Measurements from ENCODE around the gene USP9Y. TPM values are rescaled to one million over a fixed set of nuclear protein-coding genes. Genes with fewer than 3 reads are reported as not detected.

The USP9Y gene
- total RNA-seq, 1 experiment from 2014 or later, result not detected

DNA sequence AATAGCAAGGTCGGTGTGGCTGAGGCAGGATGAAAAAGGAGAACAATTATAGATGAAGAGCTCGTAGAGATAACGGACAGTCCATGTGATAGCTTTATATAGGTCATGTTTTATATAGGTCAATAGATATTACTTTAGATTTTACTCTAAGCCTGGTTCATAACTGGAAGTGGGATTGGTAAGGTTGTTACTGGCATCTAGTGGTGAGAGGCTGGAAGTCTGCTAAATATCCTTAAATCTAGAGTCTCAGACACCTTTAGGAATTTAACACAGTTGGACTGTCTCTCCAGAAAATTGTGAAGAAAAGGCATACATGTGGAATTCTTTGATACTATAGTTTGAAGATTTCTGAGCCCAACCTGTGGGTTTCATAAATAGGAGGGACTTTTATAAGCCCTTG, 108.0 kb downstream of the USP9Y start:
- intact Hi-C loops (cut with micrococcal nuclease), result no loop called here
- no peaks in the 10 kb centered on the region for H3K27me3 Mint-ChIP-seq (ENCODE audit: insufficient read depth, unreplicated experiment)
- no peak for DNase-seq (ENCODE audit: unreplicated experiment)
- BruUV-seq (replicated peaks), result no TSS peak
- ChIA-PET CTCF (no interaction called here), POLR2A (no interaction called here)
- no peaks in the 10 kb centered on the region for H3K36me3 Mint-ChIP-seq (ENCODE audit: insufficient read depth, unreplicated experiment)
- no peak overlapping the region for H3K27ac Mint-ChIP-seq (ENCODE audit: low read depth, unreplicated experiment)
- TF ChIP-seq, protein P1, sequence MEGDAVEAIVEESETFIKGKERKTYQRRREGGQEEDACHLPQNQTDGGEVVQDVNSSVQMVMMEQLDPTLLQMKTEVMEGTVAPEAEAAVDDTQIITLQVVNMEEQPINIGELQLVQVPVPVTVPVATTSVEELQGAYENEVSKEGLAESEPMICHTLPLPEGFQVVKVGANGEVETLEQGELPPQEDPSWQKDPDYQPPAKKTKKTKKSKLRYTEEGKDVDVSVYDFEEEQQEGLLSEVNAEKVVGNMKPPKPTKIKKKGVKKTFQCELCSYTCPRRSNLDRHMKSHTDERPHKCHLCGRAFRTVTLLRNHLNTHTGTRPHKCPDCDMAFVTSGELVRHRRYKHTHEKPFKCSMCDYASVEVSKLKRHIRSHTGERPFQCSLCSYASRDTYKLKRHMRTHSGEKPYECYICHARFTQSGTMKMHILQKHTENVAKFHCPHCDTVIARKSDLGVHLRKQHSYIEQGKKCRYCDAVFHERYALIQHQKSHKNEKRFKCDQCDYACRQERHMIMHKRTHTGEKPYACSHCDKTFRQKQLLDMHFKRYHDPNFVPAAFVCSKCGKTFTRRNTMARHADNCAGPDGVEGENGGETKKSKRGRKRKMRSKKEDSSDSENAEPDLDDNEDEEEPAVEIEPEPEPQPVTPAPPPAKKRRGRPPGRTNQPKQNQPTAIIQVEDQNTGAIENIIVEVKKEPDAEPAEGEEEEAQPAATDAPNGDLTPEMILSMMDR (IDR thresholded peaks at IDR 0.05; ENCODE audit: unreplicated experiment), result no peak
- no peaks in the 10 kb centered on the region for H3K4me1 Mint-ChIP-seq (ENCODE audit: insufficient read depth, unreplicated experiment)
- H3K4me3 Mint-ChIP-seq (ENCODE audit: unreplicated experiment), result no peak overlapping the region
- H3K9me3 Mint-ChIP-seq (ENCODE audit: unreplicated experiment), result no peaks in the 10 kb centered on the region

DNA sequence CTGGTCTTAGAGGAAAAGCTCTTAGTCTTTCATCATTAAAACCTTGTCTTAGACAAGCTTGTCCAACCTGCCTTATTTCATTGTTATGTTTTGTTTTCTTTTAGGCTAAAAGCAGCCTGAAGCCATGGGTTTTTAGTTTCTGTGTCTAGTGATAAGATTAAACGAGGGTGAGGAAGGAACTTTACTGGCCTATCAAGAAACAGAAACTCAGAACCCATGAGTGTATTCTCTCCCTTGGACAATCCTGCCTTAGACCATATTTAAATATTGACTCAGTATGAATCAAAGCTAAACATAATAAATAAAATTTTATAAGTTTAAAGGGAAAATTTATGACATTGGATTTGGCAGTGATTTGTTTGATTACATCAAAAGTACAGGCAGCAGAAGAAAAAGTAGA, 122.4 kb downstream of the USP9Y start:
- H3K27me3 Mint-ChIP-seq (ENCODE audit: insufficient read depth, unreplicated experiment), result no peaks in the 10 kb centered on the region
- POLR2A ChIA-PET, result no interaction called here
- CTCF ChIA-PET, result no interaction called here
- intact Hi-C loops (cut with micrococcal nuclease), result no loop called here
- no peak overlapping the region for H3K27ac Mint-ChIP-seq (ENCODE audit: low read depth, unreplicated experiment)
- TF ChIP-seq, protein P1 (IDR thresholded peaks at IDR 0.05; ENCODE audit: unreplicated experiment), result no peak
- H3K9me3 Mint-ChIP-seq (ENCODE audit: unreplicated experiment), result no peaks in the 10 kb centered on the region
- no peaks in the 10 kb centered on the region for H3K4me1 Mint-ChIP-seq (ENCODE audit: insufficient read depth, unreplicated experiment)
- no TSS peak for BruUV-seq (replicated peaks)
- no peaks in the 10 kb centered on the region for H3K36me3 Mint-ChIP-seq (ENCODE audit: insufficient read depth, unreplicated experiment)
- no peak for DNase-seq (ENCODE audit: unreplicated experiment)
- no peak overlapping the region for H3K4me3 Mint-ChIP-seq (ENCODE audit: unreplicated experiment)

DNA sequence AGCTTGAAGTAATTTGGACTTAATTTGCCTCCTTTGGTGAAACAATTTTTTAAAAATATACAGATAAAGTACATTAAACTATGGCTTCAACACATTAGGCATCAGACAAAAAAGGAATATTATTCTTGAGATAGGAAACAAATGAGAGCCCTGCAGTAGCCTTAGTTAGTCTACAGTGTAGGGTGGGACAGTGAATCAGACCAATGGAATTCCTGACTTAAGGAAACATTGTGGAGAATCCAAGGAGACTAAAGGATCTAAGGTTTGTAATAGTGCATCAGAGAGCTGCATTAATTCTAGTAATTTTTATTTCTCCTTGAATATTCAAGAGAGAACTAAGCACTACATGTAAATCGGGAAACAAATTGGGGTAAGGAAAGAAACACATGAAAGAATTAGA, 125.8 kb downstream of the USP9Y start:
- no TSS peak for BruUV-seq (replicated peaks)
- ChIA-PET POLR2A (no interaction called here), CTCF (no interaction called here)
- no peak for DNase-seq (ENCODE audit: unreplicated experiment)
- intact Hi-C loops (cut with micrococcal nuclease), result no loop called here
- Mint-ChIP-seq H3K36me3 (ENCODE audit: insufficient read depth, unreplicated experiment) (no peaks in the 10 kb centered on the region), H3K4me1 (ENCODE audit: insufficient read depth, unreplicated experiment) (no peaks in the 10 kb centered on the region), H3K27me3 (ENCODE audit: insufficient read depth, unreplicated experiment) (no peaks in the 10 kb centered on the region), H3K27ac (ENCODE audit: low read depth, unreplicated experiment) (no peak overlapping the region), H3K9me3 (ENCODE audit: unreplicated experiment) (no peaks in the 10 kb centered on the region), H3K4me3 (ENCODE audit: unreplicated experiment) (no peak overlapping the region)
- TF ChIP-seq, protein P1 (IDR thresholded peaks at IDR 0.05; ENCODE audit: unreplicated experiment), result no peak

DNA sequence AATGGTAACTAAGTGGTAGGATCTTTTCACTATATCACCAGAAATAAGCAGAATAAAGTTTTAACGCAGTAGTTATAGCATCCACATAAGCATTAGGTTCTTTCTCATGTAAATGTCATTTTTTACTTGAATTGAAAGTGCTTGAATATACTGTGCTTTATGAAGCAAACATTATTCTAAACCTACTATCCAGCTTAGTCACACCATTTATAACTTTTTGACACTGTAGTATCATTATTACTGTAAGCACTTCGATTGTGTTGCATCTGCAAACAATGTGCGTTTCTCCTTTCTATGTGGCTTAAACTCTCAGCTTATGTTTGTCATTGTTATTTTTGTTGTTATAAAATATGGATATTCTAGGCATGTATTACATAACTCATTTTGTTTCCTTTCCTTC, 132.3 kb downstream of the USP9Y start:
- ChIA-PET POLR2A (no interaction called here), CTCF (no interaction called here)
- H3K27ac Mint-ChIP-seq (ENCODE audit: low read depth, unreplicated experiment), result no peak overlapping the region

More for the DNA sequence above, 132.3 kb downstream of the USP9Y start:
- Mint-ChIP-seq H3K4me1 (ENCODE audit: insufficient read depth, unreplicated experiment) (no peaks in the 10 kb centered on the region), H3K9me3 (ENCODE audit: unreplicated experiment) (no peaks in the 10 kb centered on the region), H3K36me3 (ENCODE audit: insufficient read depth, unreplicated experiment) (no peaks in the 10 kb centered on the region), H3K27me3 (ENCODE audit: insufficient read depth, unreplicated experiment) (no peaks in the 10 kb centered on the region), H3K4me3 (ENCODE audit: unreplicated experiment) (no peak overlapping the region)
- DNase-seq (ENCODE audit: unreplicated experiment), result no peak
- BruUV-seq (replicated peaks), result no TSS peak
- intact Hi-C loops (cut with micrococcal nuclease), result no loop called here
- TF ChIP-seq, protein P1 (IDR thresholded peaks at IDR 0.05; ENCODE audit: unreplicated experiment), result no peak
